ENCODE data around the gene CCSER1.

Gene CCSER1

DNA sequence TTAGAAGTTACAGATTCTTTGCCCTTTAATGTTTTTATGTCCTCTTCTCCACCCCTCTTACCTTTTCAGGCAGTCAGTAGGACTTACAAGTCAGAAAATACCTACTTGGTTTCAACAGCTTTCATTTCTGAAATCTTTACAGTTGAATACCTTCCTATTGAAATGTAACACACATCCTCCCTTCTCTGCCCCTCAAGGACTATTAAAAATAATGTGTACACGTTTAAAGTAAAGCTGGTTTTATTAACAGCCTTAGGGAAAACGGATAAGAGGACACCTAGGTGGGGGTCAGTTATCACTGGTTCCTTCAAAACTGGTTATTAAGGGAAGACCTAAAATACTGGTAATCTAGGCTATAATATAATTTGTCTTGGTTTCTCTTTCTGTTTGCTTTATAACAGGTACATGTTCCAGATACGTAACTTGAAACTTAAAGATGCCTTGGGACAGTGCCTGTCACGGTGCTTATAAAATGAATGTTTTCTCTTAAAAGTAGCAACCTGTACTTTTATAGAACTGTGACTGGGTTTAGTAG, 1.8 kb downstream of the CCSER1 start:
- DNase-seq (ENCODE audit: low spot score) = no peak

DNA sequence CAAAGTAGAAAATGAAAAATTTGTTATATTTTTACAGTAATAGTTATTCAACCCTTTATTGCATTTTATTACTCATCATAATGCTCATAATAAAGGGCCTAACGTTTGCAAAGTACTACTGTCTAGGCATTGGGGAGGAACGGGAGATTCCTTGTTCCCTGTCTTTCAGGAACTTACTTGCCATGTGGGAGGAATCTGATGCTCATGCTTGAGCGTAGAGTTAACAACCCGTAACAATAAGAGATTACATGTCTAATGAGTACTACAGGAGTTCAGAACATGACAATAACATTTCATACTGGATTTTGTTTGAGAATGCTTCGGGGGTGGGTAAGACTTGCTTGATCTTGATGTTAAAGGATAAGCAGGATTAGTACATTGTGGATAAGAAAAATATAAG, 2.9 kb downstream of the CCSER1 start:
- no peak for DNase-seq (ENCODE audit: low spot score)

DNA sequence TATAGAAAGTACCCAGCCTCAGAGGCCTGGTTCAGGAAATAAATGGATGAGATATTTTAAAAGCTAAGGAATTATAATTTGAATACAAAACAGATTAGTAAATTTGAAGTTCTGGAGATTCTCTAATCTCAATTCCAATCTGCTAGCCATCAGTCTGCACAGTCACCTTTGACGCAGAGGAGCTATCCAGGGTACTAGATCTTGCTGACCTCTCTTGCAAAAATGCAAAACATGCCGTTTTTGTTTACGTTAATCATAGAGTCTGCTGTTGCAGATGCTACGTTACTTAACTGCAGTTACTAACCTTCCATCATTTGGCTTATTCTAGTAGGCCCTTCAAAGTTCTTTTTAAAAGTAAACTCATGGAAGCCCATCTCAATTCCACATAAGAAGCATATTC, 10.4 kb downstream of the CCSER1 start:
- no peak for DNase-seq (ENCODE audit: low spot score)

DNA sequence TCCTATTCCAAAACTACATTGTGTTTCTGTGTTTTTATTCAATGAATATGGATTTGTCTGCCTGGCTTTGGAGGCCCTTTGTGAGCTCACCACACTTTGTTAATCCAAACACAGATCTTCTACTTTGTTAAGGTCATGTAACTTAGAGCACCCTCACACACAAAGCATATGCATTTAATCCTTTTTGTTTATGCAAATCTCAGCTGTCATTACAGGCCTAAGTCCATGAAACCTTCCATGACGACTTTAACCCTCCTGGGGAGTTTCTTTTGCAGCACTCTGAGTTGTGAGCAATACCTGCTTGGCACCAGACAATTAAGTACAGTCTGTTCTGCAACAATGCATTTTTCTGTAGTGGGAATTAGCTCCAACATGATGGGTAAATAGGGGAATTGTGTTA, 14.9 kb downstream of the CCSER1 start:
- DNase-seq (ENCODE audit: low spot score) = no peak

DNA sequence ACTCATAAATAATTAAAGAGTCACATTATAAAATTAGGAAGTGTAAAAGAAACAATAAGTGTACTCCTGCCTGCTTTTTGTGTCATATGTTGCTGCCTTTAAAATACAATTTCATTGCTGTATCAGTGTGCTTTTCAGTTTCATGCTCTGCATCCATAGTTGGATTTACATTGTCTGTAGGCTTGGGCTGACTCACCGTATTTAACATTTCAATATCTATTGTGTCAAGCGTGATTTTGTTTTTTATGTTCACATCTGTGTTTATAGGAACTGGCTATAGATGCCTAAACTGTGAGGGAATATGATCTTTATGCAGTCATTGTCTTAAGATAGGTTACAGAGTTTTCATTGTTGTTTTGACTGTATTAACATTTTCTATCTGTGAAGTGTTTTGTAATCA, 18.1 kb downstream of the CCSER1 start:
- no peak for DNase-seq (ENCODE audit: low spot score)

DNA sequence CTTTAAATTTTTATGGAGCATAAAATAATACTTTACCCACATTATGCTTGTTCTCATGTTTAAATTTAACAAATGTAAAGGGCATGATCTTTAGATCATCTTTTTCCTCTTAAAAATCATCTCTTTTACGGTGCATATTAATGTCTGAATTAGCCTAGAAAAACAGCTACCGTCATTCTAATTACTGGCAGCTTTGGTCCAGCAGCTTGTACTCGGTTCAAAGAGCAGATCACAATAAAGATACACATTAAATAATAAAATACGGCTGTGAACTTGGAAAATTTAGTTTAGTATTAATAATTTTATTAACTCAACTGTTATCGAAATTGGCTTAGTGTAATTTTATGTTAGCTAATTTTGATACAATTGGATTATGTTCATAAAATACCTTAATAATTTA, 19.1 kb downstream of the CCSER1 start:
- no peak for DNase-seq (ENCODE audit: low spot score)

DNA sequence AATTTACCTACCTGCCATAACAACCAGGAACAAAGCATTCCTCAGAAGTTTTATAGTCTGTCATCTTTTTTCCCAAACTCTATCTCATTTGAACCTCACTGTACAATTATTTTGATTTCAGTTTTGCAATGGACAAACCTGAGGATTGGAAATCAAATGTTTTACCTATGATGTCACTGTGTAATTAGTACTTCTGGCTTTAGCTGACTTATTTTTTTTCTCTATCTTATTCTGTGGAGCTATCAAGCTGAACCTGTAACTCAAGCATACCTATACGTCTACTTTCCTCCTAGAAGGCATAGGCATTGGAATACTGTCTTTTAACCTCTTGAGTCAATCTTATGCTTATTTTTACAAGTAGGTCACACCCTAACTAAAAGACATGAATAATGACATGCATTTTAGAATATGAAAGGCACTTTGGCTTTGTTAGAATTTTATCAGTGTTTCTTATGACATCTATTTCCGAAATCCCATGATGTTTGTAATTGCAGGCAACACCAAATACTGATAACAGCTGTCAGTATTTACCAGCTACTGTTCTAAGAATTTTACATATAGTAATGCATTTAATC, 21.5 kb downstream of the CCSER1 start:
- no peak for DNase-seq (ENCODE audit: low spot score)

DNA sequence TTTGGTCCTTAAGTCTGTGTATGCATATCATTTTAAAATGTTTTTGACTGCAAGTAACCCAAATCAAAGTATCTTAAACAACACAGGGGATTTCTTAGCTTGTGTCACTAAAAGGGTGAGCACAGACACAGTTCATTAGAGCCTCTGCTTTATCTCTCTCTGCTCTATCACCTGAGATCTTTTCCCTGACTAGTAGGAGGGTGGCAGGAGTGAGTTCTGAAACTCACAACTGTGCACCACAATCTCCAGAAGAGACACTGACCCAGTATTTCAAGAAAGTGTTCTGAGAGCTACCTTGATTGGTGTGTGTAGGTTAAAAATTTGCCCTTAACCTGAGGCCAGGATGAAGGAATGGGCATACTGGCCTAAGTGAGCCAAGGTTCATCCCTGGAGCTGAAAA, 24.8 kb downstream of the CCSER1 start:
- DNase-seq (ENCODE audit: low spot score) = no peak

DNA sequence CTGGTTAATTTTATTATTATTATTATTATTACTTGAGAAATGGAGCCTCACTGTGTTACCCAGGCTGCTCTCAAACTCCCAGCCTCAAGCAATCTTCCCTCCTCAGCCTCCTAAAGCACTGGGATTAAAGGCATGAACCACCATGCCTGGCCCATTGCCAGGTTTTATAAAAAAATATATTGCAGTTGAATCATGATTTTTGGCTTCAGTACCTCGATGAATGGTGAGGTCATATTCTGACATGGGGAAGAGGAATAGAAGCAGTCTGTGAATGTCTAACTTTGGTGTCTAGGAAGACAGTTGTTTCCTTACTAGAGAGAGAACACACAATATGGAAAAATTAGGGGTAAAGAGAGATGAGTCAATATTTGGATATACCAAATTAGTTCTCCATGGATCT, 32.0 kb downstream of the CCSER1 start:
- no peak for DNase-seq (ENCODE audit: low spot score)

DNA sequence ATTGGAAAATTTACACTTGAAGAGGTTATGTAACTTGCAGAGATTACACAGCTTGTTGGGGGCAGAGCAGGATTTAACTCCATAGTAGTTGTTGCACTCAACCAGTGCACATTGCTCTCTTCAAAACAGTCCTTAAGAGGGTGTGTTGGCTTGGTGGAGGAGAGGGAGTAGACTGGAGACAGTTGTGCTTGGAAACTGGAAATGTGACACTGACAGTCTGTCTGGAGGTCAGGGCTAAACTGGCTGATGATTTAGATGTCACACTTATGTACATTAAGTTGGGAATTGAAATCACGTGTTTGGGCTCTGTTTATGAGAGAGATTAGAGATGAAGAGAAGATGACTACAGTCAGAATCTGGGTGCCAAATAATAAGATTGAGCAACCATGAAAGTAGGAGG, 32.9 kb downstream of the CCSER1 start:
- no peak for DNase-seq (ENCODE audit: low spot score)

DNA sequence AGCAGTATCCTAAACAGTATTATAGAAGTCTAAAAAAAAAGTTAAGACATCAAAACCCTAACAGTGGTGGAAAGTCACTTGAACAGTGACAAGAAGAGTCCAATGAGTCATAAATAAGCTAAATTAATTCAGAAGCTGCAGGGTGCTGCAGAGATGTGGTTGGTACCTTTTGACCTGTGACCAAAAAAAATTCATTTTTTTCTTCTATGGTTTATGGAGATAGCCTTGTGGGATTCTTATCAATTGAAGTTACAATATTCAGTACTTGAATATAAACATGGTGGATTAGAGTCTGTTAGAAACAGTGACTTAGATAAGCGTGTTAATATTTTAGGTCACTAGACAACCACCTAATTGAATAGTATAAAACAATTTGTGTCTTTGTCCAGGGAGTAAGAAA, 35.4 kb downstream of the CCSER1 start:
- no peak for DNase-seq (ENCODE audit: low spot score)

DNA sequence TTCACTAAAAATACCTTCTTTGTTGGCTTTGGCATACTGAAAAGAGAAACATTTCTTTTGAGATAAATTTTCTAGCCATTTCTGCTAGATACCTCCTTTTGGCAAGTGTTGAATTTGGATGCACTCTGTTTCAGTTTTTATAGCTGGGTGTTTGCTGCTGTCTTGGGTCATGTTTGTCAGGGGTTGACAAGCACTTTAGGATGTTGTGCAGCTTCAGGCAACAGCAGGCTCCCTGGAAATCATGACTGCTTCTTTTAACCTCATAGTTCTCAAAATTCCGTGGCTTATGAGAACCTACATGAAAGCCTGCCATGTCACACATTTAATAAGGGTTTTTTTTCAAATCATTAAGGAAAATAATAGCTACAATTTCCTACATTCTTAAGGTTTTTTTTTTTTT, 36.7 kb downstream of the CCSER1 start:
- DNase-seq (ENCODE audit: low spot score) = no peak

DNA sequence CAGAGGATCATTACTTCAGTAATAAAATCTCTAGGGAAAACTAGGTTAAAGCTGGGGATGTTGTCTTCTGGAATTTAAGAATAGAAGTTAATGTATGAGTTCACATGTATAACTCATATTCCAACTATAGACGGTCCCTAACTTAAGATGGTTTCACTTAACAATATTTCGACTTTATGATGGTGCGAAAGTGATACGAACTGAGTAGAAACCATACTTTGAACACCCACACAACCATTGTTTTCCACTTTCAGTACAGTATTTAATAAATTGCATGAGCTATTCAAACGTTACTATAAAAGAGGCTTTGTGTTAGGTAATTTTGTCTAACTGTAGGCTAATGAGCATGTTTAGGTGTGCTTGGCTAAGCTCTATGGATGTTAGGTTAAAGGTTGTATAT, 38.7 kb downstream of the CCSER1 start:
- DNase-seq (ENCODE audit: low spot score) = no peak

DNA sequence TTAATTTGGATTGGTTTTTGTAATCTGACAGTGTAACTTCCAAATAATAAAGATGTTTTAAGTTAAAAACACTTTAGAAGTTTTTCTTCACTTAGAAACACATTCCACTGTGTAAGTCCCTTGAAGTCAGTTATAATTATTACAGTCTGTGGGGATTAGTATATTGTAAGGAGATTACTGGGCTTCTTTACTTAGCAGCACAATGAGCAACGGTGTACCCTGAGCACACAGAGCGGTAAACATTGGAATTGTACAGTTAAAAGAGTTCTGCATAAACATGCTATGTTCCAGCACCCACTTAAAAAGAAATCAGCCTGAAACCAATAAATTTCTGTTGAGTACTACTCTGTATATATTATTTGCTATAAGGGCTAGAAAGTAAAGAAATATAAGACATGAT, 44.3 kb downstream of the CCSER1 start:
- DNase-seq (ENCODE audit: low spot score) = no peak

DNA sequence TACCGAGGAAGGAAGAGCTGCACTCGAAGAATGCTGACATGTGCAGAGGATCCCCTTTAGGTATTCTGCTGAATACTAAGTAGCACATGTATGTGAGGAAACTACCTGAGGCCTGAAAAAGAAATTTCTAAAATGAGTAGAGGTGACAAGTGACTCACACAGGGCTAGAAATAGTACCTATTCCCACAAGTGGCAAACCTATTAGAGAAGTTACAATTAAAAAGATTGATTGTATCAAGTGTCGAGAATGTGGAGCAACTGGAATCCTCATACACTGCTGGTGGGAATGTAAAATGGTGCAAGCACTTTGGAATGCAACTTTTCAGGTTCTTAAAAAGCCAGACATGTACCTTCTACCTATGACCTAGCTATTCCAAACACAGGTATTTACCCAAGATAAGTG, 47.4 kb downstream of the CCSER1 start:
- no peak for DNase-seq (ENCODE audit: low spot score)

DNA sequence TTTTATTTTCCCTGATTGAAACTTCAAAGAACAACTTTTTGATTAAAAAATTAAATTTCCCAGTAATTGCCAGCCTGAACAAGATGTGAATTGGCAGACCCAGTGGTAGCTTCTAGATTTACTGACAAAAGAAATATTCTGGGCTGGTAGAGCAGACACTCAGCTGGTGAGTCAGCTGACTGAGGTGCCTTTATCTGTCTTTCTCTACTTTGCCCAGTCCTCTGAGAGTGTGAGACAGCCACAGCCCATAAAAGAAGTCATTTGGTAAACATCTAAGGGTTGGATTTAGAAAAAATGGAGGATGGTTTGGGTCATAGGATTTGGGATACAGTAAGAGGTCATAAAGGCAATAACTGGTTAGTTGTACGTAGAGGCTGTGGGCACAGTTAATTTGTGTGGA, 54.5 kb downstream of the CCSER1 start:
- DNase-seq (ENCODE audit: low spot score) = no peak

DNA sequence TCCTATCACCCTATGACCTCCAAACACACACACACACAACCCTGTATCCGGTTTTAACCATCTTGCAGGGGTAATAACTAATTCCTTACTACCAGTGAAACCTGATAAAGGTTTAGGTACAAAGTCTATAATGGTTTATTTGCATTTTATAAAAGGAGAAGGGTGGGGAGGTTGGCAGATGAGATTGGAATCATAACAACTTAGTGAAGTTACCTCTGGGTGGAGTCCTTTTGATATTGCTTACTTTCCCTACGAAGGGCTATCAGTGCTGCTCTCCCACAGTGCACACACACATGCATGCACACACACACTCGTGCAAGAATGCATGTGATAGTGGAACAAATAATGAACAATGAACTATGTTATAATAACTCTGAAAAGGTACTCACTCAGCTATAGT, 56.1 kb downstream of the CCSER1 start:
- DNase-seq (ENCODE audit: low spot score) = no peak

DNA sequence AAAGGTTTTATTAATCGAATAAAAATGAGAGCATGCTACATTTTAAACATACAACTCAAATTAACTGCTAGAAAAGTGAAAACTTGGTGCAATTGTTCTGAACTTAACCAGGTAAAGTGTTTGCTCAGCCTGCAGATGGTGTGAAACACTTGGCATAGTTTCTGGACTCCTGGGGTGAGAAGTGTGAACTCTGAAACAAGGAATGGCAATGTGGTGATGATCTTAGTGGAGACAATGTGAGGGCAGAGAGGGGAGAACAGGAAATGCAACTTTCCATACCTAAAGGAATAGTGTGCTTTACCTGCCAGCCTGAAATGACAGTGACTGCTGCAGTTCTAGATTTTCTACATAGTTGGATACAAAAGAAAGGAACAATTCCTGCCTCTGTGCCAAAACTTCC, 57.4 kb downstream of the CCSER1 start:
- no peak for DNase-seq (ENCODE audit: low spot score)

DNA sequence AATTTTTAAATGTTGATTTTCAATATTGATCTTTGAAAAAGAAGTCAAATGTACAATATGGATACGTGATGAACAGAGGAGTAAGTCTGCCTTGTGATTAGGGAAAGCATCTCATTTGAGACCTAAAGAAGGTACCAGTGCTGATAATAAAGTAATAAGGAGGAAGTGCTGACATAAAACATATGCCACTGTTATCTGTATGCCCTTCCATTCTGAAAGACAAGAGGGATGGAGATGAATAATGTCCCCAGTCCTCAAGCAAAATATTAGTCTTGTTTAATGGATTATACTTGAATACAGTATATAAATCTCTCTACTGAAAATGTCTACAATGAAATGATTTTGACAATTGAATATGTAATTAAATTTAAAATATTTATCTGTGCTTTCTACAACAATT, 58.2 kb downstream of the CCSER1 start:
- no peak for DNase-seq (ENCODE audit: low spot score)

DNA sequence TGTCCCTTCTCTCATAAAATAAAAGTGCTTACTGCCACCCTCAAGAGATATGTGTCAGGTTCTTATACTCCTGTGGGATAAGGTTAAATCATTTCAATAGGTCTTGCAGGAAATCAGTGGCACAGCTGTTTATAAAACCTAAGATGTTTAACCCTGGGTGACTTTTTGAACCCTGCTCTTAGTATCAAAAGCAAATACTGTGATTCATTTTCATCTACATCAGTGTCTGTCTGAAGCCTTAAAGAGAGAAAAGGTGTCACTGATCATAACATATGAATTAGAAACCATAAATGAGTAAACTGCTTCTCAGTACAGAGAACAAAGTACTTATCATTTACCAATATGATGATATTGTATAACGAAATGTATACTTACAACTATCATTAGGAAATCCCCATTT, 59.0 kb downstream of the CCSER1 start:
- DNase-seq (ENCODE audit: low spot score) = no peak

DNA sequence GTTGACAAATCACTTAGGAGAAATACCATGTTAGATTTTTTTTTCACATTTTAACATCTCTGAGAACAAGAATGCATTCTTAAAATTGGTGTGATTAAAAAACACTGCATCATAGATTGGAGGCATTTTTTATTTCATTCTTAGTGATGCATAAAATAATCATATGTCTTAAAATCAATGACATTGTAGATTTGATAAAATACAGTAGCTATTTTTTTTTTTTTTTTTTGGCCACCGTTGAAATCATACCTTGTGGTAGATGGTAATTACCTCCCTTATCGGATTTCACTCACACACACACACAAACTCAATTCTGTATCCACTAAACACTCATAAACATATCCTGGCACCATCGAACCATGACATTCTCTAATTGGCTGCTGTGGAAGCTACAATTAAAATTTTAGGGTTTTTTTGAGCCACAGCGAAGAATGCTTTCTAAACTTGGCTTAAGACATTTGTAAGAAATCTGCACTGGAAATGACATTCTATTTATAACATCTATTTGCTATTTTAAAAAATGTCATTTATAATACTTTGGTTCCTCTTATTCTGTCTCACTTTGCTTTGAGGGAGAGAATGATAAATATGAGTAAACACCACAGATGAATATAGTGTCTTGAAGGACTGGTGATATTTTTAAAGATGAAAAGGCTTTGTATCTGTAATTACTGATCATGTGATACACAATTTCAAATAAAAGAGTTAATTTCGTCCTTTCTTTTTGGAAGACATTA, 60.1 kb downstream of the CCSER1 start:
- no peak for DNase-seq (ENCODE audit: low spot score)

DNA sequence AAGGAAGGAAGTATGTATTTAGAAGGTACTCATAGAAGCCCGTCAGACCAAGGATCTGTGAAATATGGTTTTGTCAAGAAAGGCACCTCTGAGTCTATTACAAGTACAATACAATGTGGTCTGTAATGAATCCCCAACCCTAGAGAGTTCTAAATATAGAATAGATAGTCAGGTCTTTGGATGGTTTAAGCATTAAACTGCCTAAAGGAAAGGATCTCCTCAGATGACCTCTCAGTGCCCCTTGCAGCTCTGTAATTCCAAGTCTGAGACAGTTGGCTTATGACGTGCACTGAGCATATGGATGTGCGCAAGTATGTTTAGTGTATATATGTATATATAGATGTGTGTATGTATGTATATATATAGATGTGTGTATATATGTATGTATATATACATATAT, 62.0 kb downstream of the CCSER1 start:
- DNase-seq (ENCODE audit: low spot score) = no peak

DNA sequence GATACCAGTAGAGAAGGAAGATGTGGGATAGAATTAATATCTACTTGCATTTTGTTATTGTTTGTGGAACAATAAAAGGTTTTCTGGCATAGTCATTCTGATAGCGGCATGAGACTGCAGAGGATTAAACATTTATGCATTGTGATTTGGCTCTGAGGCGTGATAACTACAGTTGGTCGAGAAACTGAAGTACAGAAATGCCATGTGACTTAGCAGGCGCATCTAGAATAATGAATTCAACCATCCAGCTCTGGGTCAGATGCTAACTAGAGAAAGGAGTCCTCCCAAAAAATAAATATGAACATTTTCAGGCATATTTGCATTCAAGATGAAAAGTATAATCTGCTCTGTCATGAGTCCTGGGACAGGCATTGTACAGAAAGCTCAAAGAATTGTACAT, 62.8 kb downstream of the CCSER1 start:
- no peak for DNase-seq (ENCODE audit: low spot score)

DNA sequence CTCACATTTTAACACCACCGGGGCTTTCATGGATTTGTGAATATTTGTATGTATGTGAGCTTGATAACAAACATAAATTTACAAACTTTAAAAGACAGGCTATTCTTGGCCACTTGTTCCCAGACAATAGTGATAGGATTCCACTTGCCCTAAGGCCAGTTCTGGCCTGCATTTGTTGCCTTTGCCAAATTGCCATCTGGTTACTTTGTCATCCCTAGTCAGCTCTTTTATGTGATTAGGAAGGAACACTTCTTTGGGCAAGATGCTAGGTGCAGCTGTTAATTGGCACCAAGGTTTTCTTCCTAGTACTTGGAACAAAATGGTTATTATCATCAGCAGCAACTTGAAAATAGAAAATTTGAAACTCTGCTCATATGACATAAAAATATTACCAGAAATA, 63.3 kb downstream of the CCSER1 start:
- no peak for DNase-seq (ENCODE audit: low spot score)
